H1 (cell line): Measurements from ENCODE around the gene TTC33. TPM values are rescaled to one million over a fixed set of nuclear protein-coding genes. Genes with fewer than 3 reads are reported as not detected.

Source experiments
- CTCF ChIA-PET: fragments of 300-600 bp; sonication (Branson Sonifier 250); formaldehyde crosslinking; loops from one replicate; lab custom pipeline; 2021; ENCODE audit not compliant: partially characterized antibody; lab: Charles Lee
- POLR2A ChIA-PET: fragments of 300-600 bp; sonication (Branson Sonifier 250); formaldehyde crosslinking; loops from one replicate; lab custom pipeline; 2021; ENCODE audit warnings: inconsistent platforms; ENCODE audit not compliant: partially characterized antibody; lab: Charles Lee
- DNase-seq, 2 experiments: peaks; one replicate each; pipeline versions ENCODE4 v3.0.0 to v3.0.0-alpha.2; 2010 to 2022; ENCODE audit warnings: low spot score in 2 of 2, low read depth in 1 of 2, mixed read lengths in 1 of 2
- FAIRE-seq: peaks from 2 replicates; lab custom pipeline; 2011; peaks lifted over from hg19 to GRCh38; lab: Jason Lieb, UNC
- H2AFZ ChIP-seq: 2 replicates; pipeline ENCODE4 v1.8.1; 2012; ENCODE audit warnings: low read length, inconsistent platforms
- H2AK5ac ChIP-seq: 2 replicates; pipeline ENCODE4 v1.6.1; 2013; ENCODE audit warnings: low read depth, low read length
- H2BK120ac ChIP-seq: replicated peaks from 2 replicates; pipeline ENCODE3; 2013; ENCODE audit warnings: low read depth, low read length, inconsistent platforms
- H2BK12ac ChIP-seq: 2 replicates; pipeline ENCODE4 v1.6.1; 2013; ENCODE audit warnings: low read depth, low read length
- H2BK15ac ChIP-seq: 2 replicates; pipeline ENCODE4 v1.6.1; 2013; ENCODE audit warnings: low read length
- H2BK20ac ChIP-seq: 2 replicates; pipeline ENCODE4 v1.6.1; 2013; ENCODE audit warnings: low read length
- H2BK5ac ChIP-seq: 2 replicates; pipeline ENCODE4 v1.6.1; 2013; ENCODE audit warnings: low read depth, low read length
- H3K14ac ChIP-seq: 2 replicates; pipeline ENCODE4 v1.6.1; 2013; ENCODE audit warnings: inconsistent platforms; ENCODE audit not compliant: insufficient read length
- H3K18ac ChIP-seq: 2 replicates; pipeline ENCODE4 v1.6.1; 2013; ENCODE audit warnings: low read length; ENCODE audit errors: extremely low read depth
- H3K23ac ChIP-seq: 2 replicates; pipeline ENCODE4 v1.6.1; 2013; ENCODE audit warnings: inconsistent platforms; ENCODE audit not compliant: insufficient read length
- H3K23me2 ChIP-seq: 2 replicates; pipeline ENCODE4 v1.6.1; 2013; ENCODE audit warnings: low read depth, low read length
- H3K27ac ChIP-seq: 2 replicates; pipeline ENCODE4 v1.6.1; 2011; ENCODE audit warnings: low read depth, low read length, inconsistent platforms
- H3K27me3 ChIP-seq, 4 experiments: replicated peaks in 1 of 4; 1 replicate in 1 of 4; 2 replicates in 3 of 4; pipeline versions ENCODE4 v1.6.1 to v1.8.1; 2011 to 2013; ENCODE audit warnings: low read length in 3 of 4, mild to moderate bottlenecking in 3 of 4, inconsistent platforms in 2 of 4, mixed read lengths in 2 of 4, moderate library complexity in 1 of 4; ENCODE audit not compliant: control insufficient read depth in 3 of 4, insufficient read depth in 3 of 4; ENCODE audit errors: extremely low read depth in 1 of 4
- H3K36me3 ChIP-seq, 4 experiments: 2 replicates each; pipeline versions ENCODE4 v1.6.1 to v1.8.1; 2011 to 2013; ENCODE audit warnings: mild to moderate bottlenecking in 4 of 4, low read length in 3 of 4, moderate library complexity in 2 of 4, control low read depth in 1 of 4, inconsistent platforms in 1 of 4; ENCODE audit not compliant: insufficient read depth in 4 of 4, control insufficient read depth in 2 of 4
- H3K4ac ChIP-seq: replicated peaks from 2 replicates; pipeline ENCODE3; 2013; ENCODE audit warnings: low read length, low read depth, mixed read lengths, inconsistent platforms; ENCODE audit not compliant: insufficient read length
- H3K4me1 ChIP-seq, 4 experiments: replicated peaks in 1 of 4; 1 replicate in 1 of 4; 2 replicates in 3 of 4; pipeline versions ENCODE4 v1.6.1 to v1.8.1; 2011 to 2013; ENCODE audit warnings: low read length in 3 of 4, inconsistent platforms in 2 of 4, mixed read lengths in 1 of 4; ENCODE audit not compliant: insufficient read depth in 4 of 4, control insufficient read depth in 3 of 4
- H3K4me2 ChIP-seq, 2 experiments: 2 replicates each; pipeline versions ENCODE4 v1.6.1 to v1.8.1; 2011 to 2013; ENCODE audit warnings: low read depth in 2 of 2, low read length in 2 of 2, control low read depth in 1 of 2, inconsistent platforms in 1 of 2, mild to moderate bottlenecking in 1 of 2; ENCODE audit not compliant: insufficient read depth in 1 of 2
- H3K4me3 ChIP-seq, 4 experiments: fragments of 200-600, 300-600 bp in 1 of 4; sonication (generic), shearing (Covaris generic), sonication (Bioruptor Twin) in 1 of 4; 2 replicates each; pipeline versions ENCODE4 v1.5.1 to v1.8.1; 2011 to 2016; ENCODE audit warnings: low read length in 4 of 4, low read depth in 3 of 4, control low read depth in 2 of 4, inconsistent platforms in 2 of 4, mild to moderate bottlenecking in 2 of 4, mixed read lengths in 1 of 4, moderate library complexity in 1 of 4; ENCODE audit not compliant: insufficient read depth in 2 of 4; ENCODE audit errors: extremely low read depth in 1 of 4
- H3K56ac ChIP-seq: replicated peaks from 2 replicates; pipeline ENCODE3; 2013; ENCODE audit warnings: low read depth, mild to moderate bottlenecking, mixed read lengths, low read length, inconsistent platforms; ENCODE audit not compliant: insufficient read length
- H3K79me1 ChIP-seq: 2 replicates; pipeline ENCODE4 v1.6.1; 2013; ENCODE audit warnings: low read depth, low read length, control low read depth
- H3K79me2 ChIP-seq, 2 experiments: 2 replicates each; pipeline versions ENCODE4 v1.6.1 to v1.8.1; 2012 to 2013; ENCODE audit warnings: low read length in 2 of 2, mild to moderate bottlenecking in 2 of 2, inconsistent platforms in 1 of 2; ENCODE audit not compliant: insufficient read depth in 2 of 2, control insufficient read depth in 1 of 2
- H3K9ac ChIP-seq, 4 experiments: replicated peaks in 1 of 4; 1 replicate in 1 of 4; 2 replicates in 3 of 4; pipeline versions ENCODE4 v1.6.1 to v1.8.1; 2011 to 2013; ENCODE audit warnings: low read depth in 3 of 4, low read length in 3 of 4, control low read depth in 2 of 4, mild to moderate bottlenecking in 2 of 4, moderate library complexity in 2 of 4, inconsistent platforms in 1 of 4; ENCODE audit errors: extremely low read depth in 1 of 4
- H3K9me3 ChIP-seq, 2 experiments: 2 replicates each; pipeline versions ENCODE4 v1.6.1 to v1.8.1; 2012 to 2013; ENCODE audit warnings: mild to moderate bottlenecking in 2 of 2, moderate library complexity in 2 of 2, control low read depth in 1 of 2, inconsistent platforms in 1 of 2, low read depth in 1 of 2, low read length in 1 of 2, mixed read lengths in 1 of 2; ENCODE audit not compliant: insufficient read depth in 2 of 2
- H4K20me1 ChIP-seq, 2 experiments: replicated peaks in 1 of 2; 2 replicates each; pipeline versions ENCODE3 to v1.8.1; 2011 to 2013; ENCODE audit warnings: inconsistent platforms in 2 of 2, low read length in 2 of 2, mild to moderate bottlenecking in 1 of 2; ENCODE audit not compliant: insufficient read depth in 2 of 2, control insufficient read depth in 1 of 2
- H4K5ac ChIP-seq: 2 replicates; pipeline ENCODE4 v1.6.1; 2013; ENCODE audit warnings: low read length, low read depth, mixed read lengths, inconsistent platforms; ENCODE audit not compliant: insufficient read length
- H4K8ac ChIP-seq: 2 replicates; pipeline ENCODE4 v1.8.0; 2013; ENCODE audit warnings: mild to moderate bottlenecking, moderate library complexity, low read length, inconsistent platforms; ENCODE audit not compliant: insufficient read depth; ENCODE audit errors: extremely low read depth
- H4K91ac ChIP-seq: replicated peaks from 2 replicates; pipeline ENCODE3; 2013; ENCODE audit warnings: low read length, mixed read lengths, inconsistent platforms; ENCODE audit not compliant: insufficient read length
- ASH2L ChIP-seq: fragments of 200-600, 300-600 bp; sonication (generic); IDR thresholded peaks from one replicate; pipeline ENCODE4 v1.7.1; 2017; ENCODE audit warnings: low read length
- CREB1 ChIP-seq: IDR thresholded peaks from 2 replicates; pipeline ENCODE4 v1.6.1; 2012; ENCODE audit warnings: inconsistent platforms
- JUND ChIP-seq: IDR thresholded peaks from 2 replicates; pipeline ENCODE4 v1.6.1; 2011; ENCODE audit warnings: mild to moderate bottlenecking, improper control_type of control experiment, low read length
- RAD21 ChIP-seq, 2 experiments: IDR thresholded peaks in 1 of 2; conservative IDR thresholded peaks in 1 of 2; 2 replicates each; pipeline ENCODE4 v1.6.1; 2011; ENCODE audit warnings: low read depth in 2 of 2, low read length in 2 of 2, improper control_type of control experiment in 1 of 2, inconsistent platforms in 1 of 2, mild to moderate bottlenecking in 1 of 2, moderate library complexity in 1 of 2
- RNF2 ChIP-seq: fragments of 200-900, 300-1000 bp; sonication (generic); IDR thresholded peaks from 2 replicates; pipeline ENCODE4 v1.7.1; 2016; ENCODE audit warnings: borderline replicate concordance, low read depth, mild to moderate bottlenecking, antibody characterized with exemption, low read length; ENCODE audit not compliant: poor library complexity, severe bottlenecking; ENCODE audit errors: missing control alignments
- WGBS, 2 experiments: shearing (Covaris generic) in 1 of 2; methylation state at CpG; one replicate each; pipeline versions ENCODE4 v1.1.6 to v1.1.7; 2013 to 2015; ENCODE audit warnings: low lambda C conversion rate in 2 of 2, mixed read lengths in 2 of 2, inconsistent platforms in 1 of 2, low coverage in 1 of 2, missing lambda C conversion rate in 1 of 2; ENCODE audit not compliant: insufficient replicate concordance in 2 of 2, insufficient coverage in 1 of 2, insufficient read length in 1 of 2; ENCODE audit errors: extremely low coverage in 1 of 2, missing lambda C conversion rate in 1 of 2; 5-methylcytosine and 5-hydroxymethylcytosine counted together
- polyA plus RNA-seq, 7 experiments: library from polyadenylated mRNA; depleted of rRNA in 3 of 7; stranded (reverse) in 5 of 7; unstranded in 2 of 7; fragments of >200 nt in 5 of 7; fragments of 200-250 nt in 2 of 7; gene quantifications; 1 replicate in 5 of 7; 2 replicates in 1 of 7; 4 replicates in 1 of 7; pipeline versions ENCODE4 v1.2.1 to v1.2.3, GENCODE V29; 2011 to 2013; ENCODE audit warnings: missing spikeins in 2 of 7, mixed read lengths in 2 of 7
- total RNA-seq: library from RNA; stranded (reverse); fragmentation: NEBNext Ultra II Directional; extraction: Animal tissue kit (Norgen Biotek cat#: 25700); gene quantifications from 2 replicates; pipeline ENCODE4 v1.2.1, GENCODE V29; 2021

The TTC33 gene
- total and polyA plus RNA-seq, 2 of the 8 experiments (the other 6 are each of a cell fraction or from before 2014, with no cell fraction given) = 1.2 to 12.6 TPM

GRCh38 chr5:40746703-40747102 lies 9.1 kb downstream of the TTC33 start:
- H3K9ac ChIP-seq = no peak overlapping the region
- H3K27me3 ChIP-seq = no peaks in the 10 kb centered on the region
- 93% methylated on average over 4 of the region's 4 CpGs; no CpG with 5 or more reads in 1 of the 2 experiments for WGBS, 2 experiments
- no peak for TF ChIP-seq RNF2
- TF ChIP-seq ASH2L = no peak
- no peak for TF ChIP-seq CREB1
- TF ChIP-seq JUND = no peak
- no peak for TF ChIP-seq RAD21 (IDR thresholded peaks at IDR 0.05 in 1 of 2, conservative IDR thresholded peaks at IDR 0.05 in 1 of 2; ENCODE audit: low read depth in 2 of 2, low read length in 2 of 2)
- H2AFZ ChIP-seq = no peak overlapping the region
- no peak overlapping the region for H3K4me2 ChIP-seq
- no peak overlapping the region for H4K91ac ChIP-seq
- no peaks in the 10 kb centered on the region; a peak in 2 of 8 replicates for H3K36me3 ChIP-seq
- H2BK15ac ChIP-seq = no peak overlapping the region
- no peak overlapping the region for H3K4me3 ChIP-seq
- H3K27ac ChIP-seq = no peak overlapping the region
- no peak overlapping the region for H2AK5ac ChIP-seq
- no peak overlapping the region for H3K56ac ChIP-seq
- no peak overlapping the region for H3K23ac ChIP-seq
- H4K20me1 ChIP-seq = no peaks in the 10 kb centered on the region
- no peaks in the 10 kb centered on the region for H3K79me1 ChIP-seq
- no peak overlapping the region for H4K5ac ChIP-seq
- no peak overlapping the region for H2BK20ac ChIP-seq
- H3K4me1 ChIP-seq = no peaks in the 10 kb centered on the region
- no peak overlapping the region for H4K8ac ChIP-seq
- H2BK12ac ChIP-seq = no peak overlapping the region
- DNase-seq (no peak), FAIRE-seq (no peak)
- POLR2A ChIA-PET = no interaction called here
- H3K79me2 ChIP-seq = no peaks in the 10 kb centered on the region
- CTCF ChIA-PET = interaction anchor here (0.6 to 1.6 kb wide), 5 partner anchors 9 to 1364 kb away, joined by 3 to 5 read pairs (median 3); no protein-coding TSS in a partner anchor
- no peak overlapping the region for H2BK120ac ChIP-seq
- H3K9me3 ChIP-seq = no peaks in the 10 kb centered on the region
- no peak overlapping the region for H2BK5ac ChIP-seq
- H3K18ac ChIP-seq = no peak overlapping the region
- no peak overlapping the region for H3K14ac ChIP-seq
- H3K23me2 ChIP-seq = no peaks in the 10 kb centered on the region
- H3K4ac ChIP-seq = no peak overlapping the region
